Measurements from ENCODE around the gene FAM210A.
"Not testable (repeated sequence)": the region's sequence is repeated elsewhere in the genome, so short reads cannot be mapped to it uniquely, and the experiment has no call there.

The FAM210A gene

GRCh38 chr18:13688191-13689136, 37.9 kb downstream of the FAM210A start:
- H3K27me3 ChIP-seq, result no peaks in the 10 kb centered on the region
- H3K4me3 ChIP-seq, result no peak overlapping the region
- no peak overlapping the region for H3K9ac ChIP-seq
- peaks cover 16 to 48% (median 33%) of the 10 kb centered on the region in 11 experiments; a peak in 21 of 22 replicates for H3K36me3 ChIP-seq
- peaks cover 11 to 66% (median 50%) of the 10 kb centered on the region in 11 experiments; a peak in 21 of 22 replicates for H3K9me3 ChIP-seq (replicated peaks in 1 of 11)
- H3K27ac ChIP-seq, result no peak overlapping the region
- peaks cover 8 to 72% (median 31%) of the 10 kb centered on the region in 11 experiments; a peak in 16 of 22 replicates for H4K20me1 ChIP-seq
- no peak overlapping the region for H3K4me2 ChIP-seq
- H3K4me1 ChIP-seq, result no peaks in the 10 kb centered on the region
- no peak for TF ChIP-seq Cebpa-rat (IDR thresholded peaks at IDR 0.05)

- Histone ChIP-seq H3K9me3 (replicated peaks in 1 of 11) (peaks cover 0 to 36% (median 24%) of the 10 kb centered on the region in 11 experiments; a peak in 19 of 22 replicates), H3K36me3 (peaks cover 26 to 70% (median 47%) of the 10 kb centered on the region in 11 experiments), H3K9ac (no peak overlapping the region), H3K4me1 (peaks cover 0 to 12% (median 5%) of the 10 kb centered on the region in 10 experiments; a peak in 7 of 20 replicates), H3K4me2 (no peak overlapping the region), H4K20me1 (peaks cover 15 to 95% (median 42%) of the 10 kb centered on the region in 11 experiments; a peak in 17 of 22 replicates), H3K27me3 (no peaks in the 10 kb centered on the region), H3K4me3 (no peak overlapping the region), H3K27ac (no peak overlapping the region)
- no peak for TF ChIP-seq Cebpa-rat (IDR thresholded peaks at IDR 0.05)
Observed at GRCh38 chr18:13684546-13684945, 41.8 kb downstream of the FAM210A start.

- no peak for TF ChIP-seq Cebpa-rat (IDR thresholded peaks at IDR 0.05)
- Histone ChIP-seq H3K27ac (no peak overlapping the region), H3K4me1 (peaks cover 0 to 22% (median 6%) of the 10 kb centered on the region in 10 experiments; a peak in 10 of 20 replicates), H3K9ac (no peak overlapping the region), H3K4me2 (no peak overlapping the region), H3K9me3 (replicated peaks in 1 of 11) (peaks cover 0 to 15% (median 6%) of the 10 kb centered on the region in 11 experiments; a peak in 9 of 22 replicates), H3K27me3 (no peaks in the 10 kb centered on the region), H3K4me3 (no peak overlapping the region), H3K36me3 (peaks cover 10 to 67% (median 25%) of the 10 kb centered on the region in 11 experiments; a peak in 20 of 22 replicates), H4K20me1 (peaks cover 3 to 90% (median 46%) of the 10 kb centered on the region in 11 experiments; a peak in 16 of 22 replicates)
Observed at GRCh38 chr18:13681701-13682100, 44.7 kb downstream of the FAM210A start.

- no peak for TF ChIP-seq Cebpa-rat (IDR thresholded peaks at IDR 0.05)
- Histone ChIP-seq H3K36me3 (peaks cover 10 to 67% (median 25%) of the 10 kb centered on the region in 11 experiments; a peak in 20 of 22 replicates), H3K27ac (no peak overlapping the region)
Observed at GRCh38 chr18:13680612-13681011, 45.7 kb downstream of the FAM210A start.

GRCh38 chr18:13677350-13677749, 49.0 kb downstream of the FAM210A start:
- not testable (repeated sequence) for H3K9ac ChIP-seq; H3K4me2 ChIP-seq; H3K27me3 ChIP-seq; H3K4me3 ChIP-seq; H3K9me3 ChIP-seq (replicated peaks in 1 of 11); H3K27ac ChIP-seq
- Histone ChIP-seq H3K36me3 (peaks cover 10 to 51% (median 22%) of the 10 kb centered on the region in 11 experiments; a peak in 20 of 22 replicates), H4K20me1 (peaks cover 8 to 60% (median 23%) of the 10 kb centered on the region in 11 experiments; a peak in 15 of 22 replicates), H3K4me1 (peaks cover 0 to 22% (median 6%) of the 10 kb centered on the region in 10 experiments; a peak in 10 of 20 replicates)

More at GRCh38 chr18:13680612-13681011, 45.7 kb downstream of the FAM210A start:
- Histone ChIP-seq H3K4me1 (peaks cover 0 to 22% (median 6%) of the 10 kb centered on the region in 10 experiments; a peak in 10 of 20 replicates), H3K4me3 (no peak overlapping the region), H4K20me1 (peaks cover 3 to 82% (median 37%) of the 10 kb centered on the region in 11 experiments; a peak in 16 of 22 replicates), H3K9ac (no peak overlapping the region), H3K9me3 (replicated peaks in 1 of 11) (peaks cover 0 to 14% (median 6%) of the 10 kb centered on the region in 11 experiments; a peak in 9 of 22 replicates), H3K27me3 (no peaks in the 10 kb centered on the region), H3K4me2 (no peak overlapping the region)

- Histone ChIP-seq H3K9ac (no peak overlapping the region), H3K4me2 (no peak overlapping the region), H3K27me3 (no peaks in the 10 kb centered on the region), H4K20me1 (peaks cover 4 to 60% (median 24%) of the 10 kb centered on the region in 11 experiments; a peak in 15 of 22 replicates), H3K9me3 (replicated peaks in 1 of 11) (peaks cover 0 to 7% (median 5%) of the 10 kb centered on the region in 11 experiments; a peak in 7 of 22 replicates), H3K36me3 (peaks cover 4 to 42% (median 18%) of the 10 kb centered on the region in 11 experiments; a peak in 18 of 22 replicates), H3K4me1 (peaks cover 0 to 21% (median 5%) of the 10 kb centered on the region in 10 experiments; a peak in 10 of 20 replicates), H3K27ac (no peak overlapping the region), H3K4me3 (no peak overlapping the region)
- TF ChIP-seq Cebpa-rat (IDR thresholded peaks at IDR 0.05), result no peak
Observed at GRCh38 chr18:13676471-13676870, 49.9 kb downstream of the FAM210A start.

GRCh38 chr18:13672657-13673056, 53.7 kb downstream of the FAM210A start:
- Histone ChIP-seq H3K9ac (no peak overlapping the region), H3K4me2 (no peak overlapping the region), H4K20me1 (peaks cover 0 to 48% (median 13%) of the 10 kb centered on the region in 11 experiments; a peak in 12 of 22 replicates), H3K27ac (no peak overlapping the region), H3K27me3 (no peaks in the 10 kb centered on the region), H3K4me3 (no peak overlapping the region), H3K4me1 (peaks cover 0 to 9% (median 0%) of the 10 kb centered on the region in 10 experiments; a peak in 8 of 20 replicates), H3K9me3 (replicated peaks in 1 of 11) (peaks cover 0 to 6% (median 5%) of the 10 kb centered on the region in 11 experiments; a peak in 7 of 22 replicates), H3K36me3 (peaks cover 26 to 48% (median 41%) of the 10 kb centered on the region in 11 experiments)
- no peak for TF ChIP-seq Cebpa-rat (IDR thresholded peaks at IDR 0.05)

- Histone ChIP-seq H3K4me1 (peaks cover 0 to 7% (median 2%) of the 10 kb centered on the region in 10 experiments; a peak in 6 of 20 replicates), H3K4me2 (no peak overlapping the region), H3K9me3 (replicated peaks in 1 of 11) (no peaks in the 10 kb centered on the region), H3K4me3 (no peak overlapping the region), H3K36me3 (peaks cover 32 to 63% (median 43%) of the 10 kb centered on the region in 11 experiments), H3K27me3 (no peaks in the 10 kb centered on the region), H3K27ac (no peak overlapping the region), H4K20me1 (peaks cover 0 to 5% (median 0%) of the 10 kb centered on the region in 11 experiments; a peak in 4 of 22 replicates), H3K9ac (no peak overlapping the region)
- TF ChIP-seq Cebpa-rat (IDR thresholded peaks at IDR 0.05), result no peak
Observed at GRCh38 chr18:13661779-13662256, 64.5 kb downstream of the FAM210A start.
